ENCODE measurements around the gene LYRM9.

GRCh38 chr17:27846042-27846655, 47.0 kb downstream of the LYRM9 start:
- no peak for TF ChIP-seq POLR2A (IDR thresholded peaks at IDR 0.05; ENCODE audit: low read depth)
- TF ChIP-seq EP300 (IDR thresholded peaks at IDR 0.05): no peak
